Lower leg skin (tissue), 4 donors: ENCODE measurements around the gene ARFIP1. TPM values are rescaled to one million over a fixed set of nuclear protein-coding genes. Genes with fewer than 3 reads are reported as not detected.

Experiments used
- DNase-seq, 2 donors: peaks; one replicate each; pipeline ENCODE4 v3.0.0-alpha.2; 2019; ENCODE audit warnings: low spot score in 2 of 2
- H3K4me3 ChIP-seq: fragments of 200-600 bp; sonication (generic); 2 replicates; pipeline ENCODE4 v1.5.1; 2017; ENCODE audit warnings: mild to moderate bottlenecking, low read depth; ENCODE audit not compliant: poor library complexity, severe bottlenecking
- CTCF ChIP-seq, 3 donors: fragments of 450-650 bp; IDR thresholded peaks; one replicate each; pipeline ENCODE4 v1.5.1; 2016; ENCODE audit warnings: antibody characterized with exemption in 3 of 3, mild to moderate bottlenecking in 3 of 3, moderate library complexity in 2 of 3
- POLR2A ChIP-seq, 2 donors: fragments of 450-650 bp; IDR thresholded peaks; one replicate each; pipeline ENCODE4 v1.6.1; 2016 to 2017; ENCODE audit warnings: antibody characterized with exemption in 2 of 2, mild to moderate bottlenecking in 1 of 2, moderate library complexity in 1 of 2
- WGBS, 2 donors: methylation state at CpG; one replicate each; pipeline ENCODE4 v1.1.5; 2018; 5-methylcytosine and 5-hydroxymethylcytosine counted together
- intact Hi-C: fragments of 100-400 bp; cut with DNase I; formaldehyde crosslinking; loops from one replicate; pipeline ENCODE4 v1.15.0; 2023; ENCODE audit warnings: low total_unique reads
- total RNA-seq, 4 donors: library from RNA; depleted of rRNA; stranded (reverse); fragments of >200 nt; gene quantifications; one replicate each; pipeline ENCODE4 v1.1.0, GENCODE V29; 2016

The ARFIP1 gene
- total RNA-seq, 4 donors from 2014 or later: 21.3 to 36.1 (median 33.2) TPM

DNA sequence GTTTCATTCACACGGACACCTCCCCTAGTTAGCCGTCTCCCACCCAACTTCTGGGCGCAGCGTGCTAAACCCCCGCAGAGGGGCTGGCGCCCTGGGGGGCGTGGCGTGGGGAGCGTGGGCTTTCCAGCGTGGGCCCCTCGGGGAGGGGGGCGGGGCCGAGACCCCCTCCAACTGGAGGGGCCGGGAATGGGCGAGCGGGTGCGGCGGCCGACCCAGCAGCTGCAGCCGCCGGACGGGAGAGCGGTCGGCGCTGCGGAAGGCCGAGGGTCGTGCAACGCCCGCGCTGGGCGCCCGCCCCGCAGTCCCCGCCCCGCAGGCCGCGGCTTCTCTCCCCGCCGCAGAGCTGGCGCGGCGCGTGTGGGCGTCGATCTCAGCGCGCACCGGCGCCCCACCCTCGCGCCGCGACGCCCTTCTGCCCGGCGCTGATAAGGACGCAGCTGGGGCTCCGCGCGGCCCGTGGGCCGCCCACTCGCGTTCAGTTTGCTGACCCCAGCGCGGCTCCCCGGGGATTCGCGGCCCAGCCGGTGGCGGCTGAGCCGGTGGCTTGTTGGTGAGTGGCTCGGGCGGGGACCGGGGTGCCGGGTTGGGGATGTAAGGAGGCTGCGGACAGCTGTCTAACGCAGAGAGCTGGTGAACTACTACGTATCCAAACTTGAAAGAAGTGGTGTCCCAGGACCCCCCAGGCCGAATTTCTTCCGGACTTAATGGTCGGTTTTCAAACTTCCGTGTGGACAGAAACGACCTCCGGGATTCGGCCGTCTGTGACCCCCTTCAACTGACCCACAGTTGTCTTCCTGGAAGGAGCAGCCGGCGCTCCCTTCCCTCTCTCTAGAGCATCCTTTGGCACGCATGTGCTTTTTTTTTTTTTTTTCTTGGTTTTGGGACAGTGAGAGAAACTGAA, 157.8 kb downstream of the ARFIP1 start:
- TF ChIP-seq POLR2A (IDR thresholded peaks at IDR 0.05): no peak
- TF ChIP-seq CTCF (IDR thresholded peaks at IDR 0.05): no peak
- WGBS, 2 donors: 1% methylated on average over 24 to 26 of the region's 91 CpGs
- intact Hi-C loops: no loop called here
- peak in 1 of 2 donors; percentile 88 for DNase-seq
- H3K4me3 ChIP-seq: peak overlapping the region; percentile 45

DNA sequence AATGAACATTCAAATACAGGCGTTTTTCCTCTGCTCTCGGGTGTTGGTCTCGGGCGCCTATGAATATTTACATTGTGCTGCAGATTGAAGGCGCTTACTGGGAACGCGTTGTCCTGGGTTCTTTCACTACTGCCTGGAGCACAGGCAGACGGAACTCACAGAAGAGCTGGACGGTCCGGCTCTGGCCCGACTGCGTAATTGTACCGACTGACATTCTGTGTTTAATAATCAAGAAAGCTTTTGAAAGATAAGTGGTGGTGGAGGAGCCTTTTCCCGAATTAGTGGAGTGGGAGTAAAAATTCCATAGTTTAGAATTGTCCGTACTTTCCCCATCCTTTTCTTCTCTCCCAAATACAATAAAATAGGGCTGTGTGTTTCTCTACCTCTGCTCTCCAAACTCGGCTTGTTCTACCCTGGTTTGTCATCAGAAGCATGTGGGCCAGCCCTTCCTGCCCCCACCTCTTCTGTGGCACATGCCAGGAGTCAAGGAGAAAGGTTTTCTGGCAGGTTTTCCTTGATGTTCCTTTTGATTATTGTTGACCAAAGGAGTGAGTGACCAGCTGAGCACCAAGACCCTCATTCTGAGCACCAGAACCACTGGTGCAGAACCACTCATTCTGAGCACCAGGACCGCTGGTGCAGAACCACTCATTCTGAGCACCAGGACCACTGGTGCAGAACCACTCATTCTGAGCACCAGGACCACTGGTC, 158.6 kb downstream of the ARFIP1 start:
- TF ChIP-seq POLR2A (IDR thresholded peaks at IDR 0.05) (no peak), CTCF (IDR thresholded peaks at IDR 0.05) (no peak)

DNA sequence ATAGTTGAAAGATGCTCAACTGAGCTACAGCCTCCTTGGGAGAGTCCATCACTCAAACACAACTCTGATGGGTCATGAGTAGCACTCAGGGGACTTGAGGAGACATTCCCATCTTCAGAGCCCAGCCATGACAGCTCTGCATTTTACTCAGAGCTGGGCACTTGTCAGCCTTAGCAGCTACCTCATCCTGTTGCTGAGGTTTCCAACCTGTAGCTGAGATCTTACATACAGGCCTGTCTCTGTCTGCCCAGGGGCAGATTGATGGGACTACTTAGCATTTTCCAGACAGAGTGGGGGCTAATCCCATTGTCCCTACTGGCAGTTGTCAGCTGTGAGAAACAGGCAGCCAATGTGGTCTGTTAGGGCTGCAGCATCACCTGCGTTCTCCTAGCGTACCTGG, 159.9 kb downstream of the ARFIP1 start:
- no peak overlapping the region for H3K4me3 ChIP-seq
- 94 to 100% methylated on average over 2 of the region's 2 CpGs for WGBS, 2 donors
- no peak for DNase-seq
- TF ChIP-seq POLR2A (IDR thresholded peaks at IDR 0.05) (no peak), CTCF (IDR thresholded peaks at IDR 0.05) (no peak)
- intact Hi-C loops: no loop called here

More for the DNA sequence above, 158.6 kb downstream of the ARFIP1 start:
- H3K4me3 ChIP-seq: peak overlapping the region; percentile 45
- 13% methylated on average over 17 of the region's 17 CpGs for WGBS, 2 donors
- intact Hi-C loops: no loop called here
- DNase-seq: no peak

DNA sequence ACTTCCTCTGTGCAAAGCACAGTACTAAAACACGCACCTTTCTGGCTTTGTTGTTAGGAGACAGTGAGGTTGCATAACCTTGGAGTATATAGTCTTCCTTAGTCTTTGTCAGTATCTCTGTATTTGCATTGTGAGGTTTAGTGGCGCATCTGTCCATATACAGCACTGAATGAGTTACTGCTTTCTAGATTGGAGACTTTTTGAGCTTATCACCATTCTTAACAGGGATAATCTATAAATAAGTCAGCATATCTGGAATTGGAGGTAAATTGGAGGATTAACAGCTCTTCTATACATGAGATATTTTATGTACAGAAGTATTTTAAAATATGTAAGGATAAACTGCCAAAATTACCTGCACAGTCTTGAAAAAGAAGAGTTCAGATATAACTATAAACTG, 160.7 kb downstream of the ARFIP1 start:
- TF ChIP-seq POLR2A (IDR thresholded peaks at IDR 0.05) (no peak), CTCF (IDR thresholded peaks at IDR 0.05) (no peak)
- WGBS, 2 donors: 56 to 75% methylated on average over 2 of the region's 2 CpGs
- DNase-seq: no peak
- intact Hi-C loops: no loop called here
- no peak overlapping the region for H3K4me3 ChIP-seq

DNA sequence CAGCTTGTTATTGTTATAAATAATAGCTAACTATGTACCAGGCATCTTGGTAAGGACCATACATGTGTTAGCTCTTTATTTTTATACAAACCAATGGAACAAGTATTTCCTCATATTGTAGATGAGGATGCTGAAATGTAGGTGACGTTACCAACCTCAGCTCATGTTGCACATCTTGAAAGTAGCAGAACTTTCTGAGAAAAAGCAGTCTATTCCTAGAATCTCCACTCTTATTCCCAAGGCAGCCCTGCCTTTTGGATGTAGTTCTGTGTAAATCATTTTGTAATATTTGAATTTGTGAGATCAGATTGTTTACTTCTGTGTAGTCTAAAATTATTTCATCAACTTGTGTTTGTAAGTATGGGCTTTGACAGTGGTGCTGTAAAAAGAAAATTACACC, 161.7 kb downstream of the ARFIP1 start:
- no peak for DNase-seq
- intact Hi-C loops: no loop called here
- H3K4me3 ChIP-seq: no peak overlapping the region
- 67 to 68% methylated on average over 1 of the region's 1 CpG for WGBS, 2 donors
- TF ChIP-seq POLR2A (IDR thresholded peaks at IDR 0.05) (no peak), CTCF (IDR thresholded peaks at IDR 0.05) (no peak)
